ENCODE data around the gene EVA1A.

DNA sequence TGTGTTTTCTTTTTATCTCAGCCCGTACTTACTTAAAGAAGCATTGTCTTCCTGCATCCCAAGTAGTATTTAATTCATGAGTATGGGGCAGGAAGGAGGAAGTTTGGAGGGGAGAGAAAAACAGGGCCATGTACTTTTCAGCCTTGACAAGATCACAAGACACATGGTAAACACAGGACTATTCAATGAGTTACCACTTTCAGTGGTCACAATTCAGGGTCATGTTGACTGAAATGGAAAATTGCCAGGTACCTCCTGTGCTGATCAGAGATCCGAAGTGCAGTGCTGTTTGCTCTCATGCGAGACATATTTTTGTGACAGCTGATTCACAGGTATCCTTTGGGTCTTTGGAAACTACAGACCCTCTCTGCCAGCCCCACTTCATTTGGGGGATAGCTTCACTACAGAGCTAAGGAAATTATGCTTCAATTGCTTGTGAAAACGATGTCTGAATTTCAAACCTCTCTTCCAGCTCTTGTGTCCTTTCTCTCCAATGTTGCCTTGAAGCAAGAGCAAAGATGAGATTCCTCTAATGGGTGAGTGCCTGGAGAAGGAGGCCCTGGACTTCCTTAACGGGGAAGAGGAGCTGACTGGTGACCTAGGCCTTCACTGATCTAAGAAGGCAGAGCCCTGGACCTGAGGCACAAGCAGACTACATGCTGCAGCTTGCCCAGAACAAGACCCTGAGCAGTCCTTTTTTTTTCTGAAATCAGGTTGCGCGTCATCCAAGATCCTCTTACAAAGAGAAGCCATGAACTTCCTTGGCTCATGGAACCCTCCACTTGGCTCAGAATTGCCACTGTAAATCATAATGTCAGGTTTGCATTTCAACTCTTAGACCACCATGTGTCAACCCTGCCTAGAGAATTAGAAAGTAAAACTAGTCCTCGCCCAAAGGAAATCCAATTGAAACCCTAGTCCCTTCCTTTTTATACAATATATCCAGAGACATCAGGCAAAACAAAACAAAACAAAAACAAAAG is 44.1 kb downstream of the EVA1A start:
- TF ChIP-seq, protein P1, sequence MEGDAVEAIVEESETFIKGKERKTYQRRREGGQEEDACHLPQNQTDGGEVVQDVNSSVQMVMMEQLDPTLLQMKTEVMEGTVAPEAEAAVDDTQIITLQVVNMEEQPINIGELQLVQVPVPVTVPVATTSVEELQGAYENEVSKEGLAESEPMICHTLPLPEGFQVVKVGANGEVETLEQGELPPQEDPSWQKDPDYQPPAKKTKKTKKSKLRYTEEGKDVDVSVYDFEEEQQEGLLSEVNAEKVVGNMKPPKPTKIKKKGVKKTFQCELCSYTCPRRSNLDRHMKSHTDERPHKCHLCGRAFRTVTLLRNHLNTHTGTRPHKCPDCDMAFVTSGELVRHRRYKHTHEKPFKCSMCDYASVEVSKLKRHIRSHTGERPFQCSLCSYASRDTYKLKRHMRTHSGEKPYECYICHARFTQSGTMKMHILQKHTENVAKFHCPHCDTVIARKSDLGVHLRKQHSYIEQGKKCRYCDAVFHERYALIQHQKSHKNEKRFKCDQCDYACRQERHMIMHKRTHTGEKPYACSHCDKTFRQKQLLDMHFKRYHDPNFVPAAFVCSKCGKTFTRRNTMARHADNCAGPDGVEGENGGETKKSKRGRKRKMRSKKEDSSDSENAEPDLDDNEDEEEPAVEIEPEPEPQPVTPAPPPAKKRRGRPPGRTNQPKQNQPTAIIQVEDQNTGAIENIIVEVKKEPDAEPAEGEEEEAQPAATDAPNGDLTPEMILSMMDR (conservative IDR thresholded peaks at IDR 0.05; ENCODE audit: low read length): no peak
- no peak for TF ChIP-seq EZH2phosphoT487 (IDR thresholded peaks at IDR 0.05; ENCODE audit: borderline replicate concordance, low read depth, low read length)
